Smooth muscle cell (in vitro differentiated cells): ENCODE data around the gene VDAC1. TPM values are rescaled to one million over a fixed set of nuclear protein-coding genes. Genes with fewer than 3 reads are reported as not detected.

ENCODE experiments used
- DNase-seq: peaks from one replicate; lab custom pipeline; 2025; ENCODE audit not compliant: unreplicated experiment; lab: John Stamatoyannopoulos, UW
- H2AFZ ChIP-seq: fragments of 200-600 bp; sonication (generic); 2 replicates; pipeline ENCODE4 v1.6.0; 2016; ENCODE audit warnings: antibody characterized with exemption, low read depth, mild to moderate bottlenecking
- H3F3A ChIP-seq: fragments of 200-600 bp; sonication (generic); 2 replicates; pipeline ENCODE4 v1.6.0; 2017; ENCODE audit warnings: antibody characterized with exemption, low read depth
- H3K27ac ChIP-seq: fragments of 200-600 bp; sonication (generic); 2 replicates; pipeline ENCODE4 v1.5.1; 2016; ENCODE audit warnings: low read depth, mild to moderate bottlenecking
- H3K27me3 ChIP-seq: fragments of 200-600 bp; sonication (generic); 2 replicates; pipeline ENCODE4 v1.6.1; 2016; ENCODE audit warnings: low read depth, mild to moderate bottlenecking
- H3K36me3 ChIP-seq: fragments of 200-600 bp; sonication (generic); 2 replicates; pipeline ENCODE4 v1.5.1; 2016; ENCODE audit warnings: low read depth
- H3K4me1 ChIP-seq: fragments of 200-600 bp; sonication (generic); 2 replicates; pipeline ENCODE4 v1.5.1; 2016; ENCODE audit warnings: low read depth
- H3K4me2 ChIP-seq: fragments of 200-600 bp; sonication (generic); 2 replicates; pipeline ENCODE4 v1.6.0; 2016; ENCODE audit warnings: mild to moderate bottlenecking
- H3K4me3 ChIP-seq: fragments of 200-600 bp; sonication (generic); 2 replicates; pipeline ENCODE4 v1.5.1; 2016; ENCODE audit warnings: mild to moderate bottlenecking
- H3K79me2 ChIP-seq: fragments of 200-600 bp; sonication (generic); 2 replicates; pipeline ENCODE4 v1.6.0; 2016; ENCODE audit warnings: low read depth, mild to moderate bottlenecking
- H3K9ac ChIP-seq: fragments of 200-600 bp; sonication (generic); 2 replicates; pipeline ENCODE4 v1.6.0; 2016; ENCODE audit warnings: low read depth
- H3K9me3 ChIP-seq: fragments of 200-600 bp; sonication (generic); replicated peaks from 2 replicates; pipeline ENCODE4 v1.5.1; 2016; ENCODE audit warnings: low read depth
- H4K20me1 ChIP-seq: fragments of 200-600 bp; sonication (generic); 2 replicates; pipeline ENCODE4 v1.6.0; 2016; ENCODE audit warnings: low read depth
- WGBS: methylation state at CpG from one replicate; pipeline ENCODE4 v1.1.7; 2016; ENCODE audit warnings: low lambda C conversion rate; 5-methylcytosine and 5-hydroxymethylcytosine counted together
- polyA plus RNA-seq: library from polyadenylated mRNA; unstranded; fragments of >200 nt; fragmentation: Nextera tagmentation; extraction: Ambion mirVana; gene quantifications from 2 replicates; pipeline ENCODE4 v1.2.1, GENCODE V29; 2016
- total RNA-seq: library from RNA; depleted of rRNA; stranded (reverse); fragments of >200 nt; gene quantifications from 2 replicates; pipeline ENCODE4 v1.2.3, GENCODE V29; 2014
- TF ChIP-seq, protein P1 (sequence below): fragments of 200-600 bp; sonication (generic); IDR thresholded peaks from 2 replicates; pipeline ENCODE4 v1.5.1; 2017; ENCODE audit warnings: borderline replicate concordance, mild to moderate bottlenecking, antibody characterized with exemption; ENCODE audit not compliant: insufficient read depth, poor library complexity, severe bottlenecking

The VDAC1 gene
- total and polyA plus RNA-seq, 2 experiments from 2014 or later: 221 to 252 TPM

DNA sequence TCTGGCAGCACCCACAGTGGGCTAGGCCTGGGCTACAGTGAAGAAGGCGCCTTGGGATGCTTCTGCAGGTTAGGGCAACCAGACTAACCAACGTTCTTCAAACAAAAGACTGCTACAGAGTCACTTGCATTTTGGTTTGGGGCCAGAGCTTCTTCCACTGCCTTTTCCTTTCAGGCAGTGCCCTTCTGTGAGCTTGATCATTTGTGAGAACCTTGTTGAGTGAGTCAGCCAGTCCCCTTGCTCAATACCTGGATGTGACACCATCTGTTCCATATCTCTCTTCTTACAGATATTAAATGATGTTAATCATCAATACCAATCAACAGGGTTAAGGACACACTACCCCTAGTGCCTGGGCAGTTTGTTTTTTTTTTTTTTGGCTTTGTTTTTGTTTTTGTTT is 46.5 kb upstream of the VDAC1 start:
- Histone ChIP-seq H3K4me2 (no peak overlapping the region), H3K9ac (no peak overlapping the region), H3F3A (no peaks in the 10 kb centered on the region), H3K79me2 (no peaks in the 10 kb centered on the region), H3K9me3 (no peaks in the 10 kb centered on the region), H3K4me1 (peaks cover 8% of the 10 kb centered on the region), H4K20me1 (no peaks in the 10 kb centered on the region), H3K27ac (no peak overlapping the region), H3K4me3 (no peak overlapping the region), H2AFZ (no peak overlapping the region), H3K36me3 (no peaks in the 10 kb centered on the region), H3K27me3 (no peaks in the 10 kb centered on the region)
- DNase-seq: no peak
- TF ChIP-seq, protein P1, sequence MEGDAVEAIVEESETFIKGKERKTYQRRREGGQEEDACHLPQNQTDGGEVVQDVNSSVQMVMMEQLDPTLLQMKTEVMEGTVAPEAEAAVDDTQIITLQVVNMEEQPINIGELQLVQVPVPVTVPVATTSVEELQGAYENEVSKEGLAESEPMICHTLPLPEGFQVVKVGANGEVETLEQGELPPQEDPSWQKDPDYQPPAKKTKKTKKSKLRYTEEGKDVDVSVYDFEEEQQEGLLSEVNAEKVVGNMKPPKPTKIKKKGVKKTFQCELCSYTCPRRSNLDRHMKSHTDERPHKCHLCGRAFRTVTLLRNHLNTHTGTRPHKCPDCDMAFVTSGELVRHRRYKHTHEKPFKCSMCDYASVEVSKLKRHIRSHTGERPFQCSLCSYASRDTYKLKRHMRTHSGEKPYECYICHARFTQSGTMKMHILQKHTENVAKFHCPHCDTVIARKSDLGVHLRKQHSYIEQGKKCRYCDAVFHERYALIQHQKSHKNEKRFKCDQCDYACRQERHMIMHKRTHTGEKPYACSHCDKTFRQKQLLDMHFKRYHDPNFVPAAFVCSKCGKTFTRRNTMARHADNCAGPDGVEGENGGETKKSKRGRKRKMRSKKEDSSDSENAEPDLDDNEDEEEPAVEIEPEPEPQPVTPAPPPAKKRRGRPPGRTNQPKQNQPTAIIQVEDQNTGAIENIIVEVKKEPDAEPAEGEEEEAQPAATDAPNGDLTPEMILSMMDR: no peak
- 82% methylated on average over 2 of the region's 2 CpGs for WGBS

DNA sequence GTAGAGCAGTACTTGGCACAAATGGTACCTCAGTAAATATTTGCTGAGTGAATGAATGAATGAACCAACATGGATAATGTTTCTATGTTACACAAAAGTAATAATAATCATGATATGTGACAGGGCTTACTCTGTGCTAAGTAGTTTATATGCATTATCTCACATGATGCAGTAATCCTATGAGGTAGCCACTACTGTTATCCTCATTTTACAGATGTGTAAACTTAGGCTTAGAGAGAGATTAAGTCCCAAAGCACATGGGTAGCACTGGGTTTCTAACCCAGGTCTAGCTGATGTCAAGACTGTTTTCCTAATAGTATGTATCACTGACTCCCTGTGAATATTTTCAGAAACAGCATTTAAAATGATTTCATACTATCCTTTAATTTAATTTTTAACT is 44.1 kb upstream of the VDAC1 start:
- Histone ChIP-seq H3K27me3 (no peaks in the 10 kb centered on the region), H3K36me3 (no peaks in the 10 kb centered on the region), H3K79me2 (no peaks in the 10 kb centered on the region), H3K27ac (no peak overlapping the region), H3K9ac (no peak overlapping the region), H3K4me3 (no peak overlapping the region), H4K20me1 (no peaks in the 10 kb centered on the region), H3K4me1 (peaks cover 4% of the 10 kb centered on the region), H3K9me3 (no peaks in the 10 kb centered on the region), H3F3A (no peaks in the 10 kb centered on the region), H2AFZ (no peak overlapping the region), H3K4me2 (no peak overlapping the region)
- TF ChIP-seq, protein P1: no peak
- no peak for DNase-seq

DNA sequence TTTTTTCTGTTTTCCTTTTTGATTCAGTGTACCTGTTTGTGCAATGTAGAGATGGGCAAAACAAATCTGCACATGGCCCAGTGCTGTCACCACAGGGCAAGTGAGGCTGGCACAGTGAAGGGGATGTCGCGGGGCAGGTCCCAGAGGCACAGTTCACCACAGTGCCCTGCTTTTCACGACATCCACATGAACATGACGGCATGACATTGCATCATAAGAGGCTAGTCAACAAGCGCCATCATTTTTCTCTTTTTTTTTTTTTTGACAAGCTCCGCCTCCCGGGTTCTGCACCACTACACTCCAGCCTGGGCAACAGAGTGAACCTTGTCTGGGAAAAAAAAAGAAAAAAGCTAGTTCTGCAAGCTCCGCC is 42.9 kb upstream of the VDAC1 start:
- Histone ChIP-seq H3K27me3 (no peaks in the 10 kb centered on the region), H3K36me3 (no peaks in the 10 kb centered on the region), H2AFZ (no peak overlapping the region), H3K4me1 (no peaks in the 10 kb centered on the region), H4K20me1 (no peaks in the 10 kb centered on the region), H3F3A (no peaks in the 10 kb centered on the region), H3K4me3 (no peak overlapping the region), H3K4me2 (no peak overlapping the region), H3K9ac (no peak overlapping the region), H3K79me2 (no peaks in the 10 kb centered on the region), H3K27ac (no peak overlapping the region), H3K9me3 (no peaks in the 10 kb centered on the region)
- TF ChIP-seq, protein P1: no peak
- no peak for DNase-seq
- WGBS: 95% methylated on average over 8 of the region's 8 CpGs

DNA sequence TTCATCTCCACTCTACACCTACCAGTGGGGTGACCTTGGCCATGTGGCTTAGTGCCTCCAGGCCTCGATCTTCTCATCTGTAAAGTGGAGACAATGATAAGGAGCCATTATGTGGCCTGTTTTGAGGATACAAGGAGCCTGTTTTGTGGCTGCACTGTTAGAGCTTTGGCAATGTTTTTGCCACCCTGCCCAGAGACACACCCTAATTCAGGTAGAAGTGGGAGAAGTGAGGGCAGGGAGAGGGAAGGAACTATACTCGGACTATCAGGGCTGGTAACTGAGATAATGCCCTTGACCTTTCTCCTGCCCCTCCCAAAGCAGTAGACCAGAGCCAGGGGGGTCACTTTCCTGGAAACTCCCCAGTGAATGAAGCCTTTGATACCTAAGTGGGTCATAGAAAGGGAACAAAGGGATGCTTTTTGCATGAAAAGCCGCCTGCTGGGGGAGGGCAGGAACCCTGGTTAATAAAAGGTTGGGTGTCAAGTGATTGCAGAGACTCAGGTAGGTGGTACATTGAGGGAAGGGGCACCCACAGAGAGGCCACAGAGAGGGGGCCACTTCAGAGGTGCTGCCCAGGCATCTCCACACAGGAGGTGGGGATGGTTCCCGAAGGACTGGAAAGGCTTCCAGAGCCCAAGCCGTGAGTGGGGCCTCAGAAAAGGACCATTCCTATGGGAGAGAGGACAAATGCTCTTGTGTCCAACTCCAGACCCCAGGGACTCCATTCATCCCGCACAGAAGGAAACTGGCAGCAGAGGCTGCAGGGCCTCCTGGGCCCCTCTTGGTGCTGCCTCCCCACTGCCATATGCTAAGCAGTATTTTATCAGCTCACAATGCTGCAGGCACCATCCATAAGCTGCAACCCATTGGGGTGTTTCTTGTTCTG is 42.3 kb upstream of the VDAC1 start:
- no peak overlapping the region for H3K4me2 ChIP-seq
- no peak overlapping the region for H2AFZ ChIP-seq
- WGBS: 71% methylated on average over 6 of the region's 6 CpGs
- H3K36me3 ChIP-seq: no peaks in the 10 kb centered on the region
- no peaks in the 10 kb centered on the region for H3K27me3 ChIP-seq
- H3K9ac ChIP-seq: no peak overlapping the region
- no peak overlapping the region for H3K27ac ChIP-seq
- H3F3A ChIP-seq: no peaks in the 10 kb centered on the region
- H4K20me1 ChIP-seq: no peaks in the 10 kb centered on the region
- no peak overlapping the region for H3K4me3 ChIP-seq
- H3K4me1 ChIP-seq: no peaks in the 10 kb centered on the region
- no peaks in the 10 kb centered on the region for H3K9me3 ChIP-seq
- TF ChIP-seq, protein P1: no peak
- H3K79me2 ChIP-seq: no peaks in the 10 kb centered on the region
- no peak for DNase-seq
